GM23338 (cell line): ENCODE results near the gene RBL2. TPM values are rescaled to one million over a fixed set of nuclear protein-coding genes. Genes with fewer than 3 reads are reported as not detected.

Experiments used
- ATAC-seq: fragments of 200-7000 bp; cut with Tn5 transposase; 3 replicates; pipeline ENCODE4 v1.9.1; 2020
- DNase-seq: peaks from one replicate; pipeline ENCODE4 v3.0.0-alpha.2; 2015; ENCODE audit warnings: low spot score
- H2AFZ ChIP-seq: fragments of 200-600 bp; sonication (generic); 2 replicates; pipeline ENCODE4 v1.8.0; 2016; ENCODE audit warnings: antibody characterized with exemption, mild to moderate bottlenecking, moderate library complexity
- H3F3A ChIP-seq: fragments of 200-600 bp; sonication (generic); replicated peaks from 2 replicates; pipeline ENCODE4 v1.8.0; 2017; ENCODE audit warnings: antibody characterized with exemption, mixed run types, low read depth
- H3K27ac ChIP-seq: fragments of 200-600 bp; sonication (generic); 2 replicates; pipeline ENCODE4 v1.6.1; 2016; ENCODE audit warnings: low read depth
- H3K27me3 ChIP-seq: fragments of 200-600 bp; sonication (generic); 2 replicates; pipeline ENCODE4 v1.8.0; 2016; ENCODE audit warnings: mild to moderate bottlenecking, mixed run types, moderate library complexity; ENCODE audit not compliant: insufficient read depth
- H3K36me3 ChIP-seq: fragments of 200-600 bp; sonication (generic); 2 replicates; pipeline ENCODE4 v1.8.0; 2016; ENCODE audit warnings: mild to moderate bottlenecking; ENCODE audit not compliant: insufficient read depth
- H3K4me1 ChIP-seq: fragments of 200-600 bp; sonication (generic); 2 replicates; pipeline ENCODE4 v1.8.0; 2016; ENCODE audit warnings: mild to moderate bottlenecking, moderate library complexity; ENCODE audit not compliant: insufficient read depth
- H3K4me2 ChIP-seq: fragments of 200-600 bp; sonication (generic); 2 replicates; pipeline ENCODE4 v1.7.1; 2017; ENCODE audit warnings: mixed run types
- H3K4me3 ChIP-seq: fragments of 200-600 bp; sonication (generic); 2 replicates; pipeline ENCODE4 v1.6.1; 2016; ENCODE audit warnings: mixed run types
- H3K79me2 ChIP-seq: fragments of 200-600 bp; sonication (generic); replicated peaks from 2 replicates; pipeline ENCODE4 v1.8.0; 2017; ENCODE audit warnings: mild to moderate bottlenecking; ENCODE audit not compliant: insufficient read depth
- H3K9me2 ChIP-seq: fragments of 200-600 bp; sonication (generic); 2 replicates; pipeline ENCODE4 v1.8.0; 2017; ENCODE audit not compliant: insufficient read depth
- H4K20me1 ChIP-seq: fragments of 200-600 bp; sonication (generic); replicated peaks from 2 replicates; pipeline ENCODE4 v1.8.0; 2017; ENCODE audit warnings: mild to moderate bottlenecking; ENCODE audit not compliant: insufficient read depth
- H3K27ac Mint-ChIP-seq: 2 replicates; pipeline ENCODE4 v1.8.0; 2020; ENCODE audit warnings: inconsistent platforms, mild to moderate bottlenecking, moderate library complexity, mixed read lengths
- H3K27me3 Mint-ChIP-seq: 3 replicates; pipeline ENCODE4 v1.8.0; 2022; ENCODE audit warnings: low read depth, mild to moderate bottlenecking, moderate library complexity, mixed read lengths, inconsistent platforms; ENCODE audit not compliant: insufficient read depth, poor library complexity
- H3K36me3 Mint-ChIP-seq: 3 replicates; pipeline ENCODE4 v1.8.0; 2021; ENCODE audit warnings: low read depth, mild to moderate bottlenecking, inconsistent platforms, moderate library complexity, mixed read lengths
- H3K4me1 Mint-ChIP-seq: 3 replicates; pipeline ENCODE4 v1.8.0; 2020; ENCODE audit warnings: mild to moderate bottlenecking, inconsistent platforms, mixed read lengths
- H3K4me3 Mint-ChIP-seq: 3 replicates; pipeline ENCODE4 v1.8.0; 2021; ENCODE audit warnings: moderate library complexity, mild to moderate bottlenecking, inconsistent platforms, mixed read lengths
- H3K9me3 Mint-ChIP-seq: 3 replicates; pipeline ENCODE4 v1.8.0; 2020; ENCODE audit warnings: moderate library complexity, mild to moderate bottlenecking, inconsistent platforms, mixed read lengths
- CREB1 ChIP-seq: fragments of 250-450 bp; sonication (Bioruptor Pico); IDR thresholded peaks from 2 replicates; pipeline ENCODE4 v1.5.0; 2020; ENCODE audit warnings: low read depth, mild to moderate bottlenecking, moderate library complexity
- CTCF ChIP-seq, 2 experiments: fragments of 200-600 bp in 1 of 2; sonication (generic) in 1 of 2; conservative IDR thresholded peaks; 2 replicates each; pipeline versions ENCODE4 v1.5.1 to v1.6.1; 2016 to 2017; ENCODE audit warnings: antibody characterized with exemption in 2 of 2, low read depth in 2 of 2, mild to moderate bottlenecking in 2 of 2, moderate library complexity in 1 of 2
- ETS1 ChIP-seq: IDR thresholded peaks from 2 replicates; pipeline ENCODE4 v1.6.1; 2016; ENCODE audit warnings: antibody characterized with exemption
- EZH2 ChIP-seq: fragments of 200-600 bp; sonication (generic); IDR thresholded peaks from one replicate; pipeline ENCODE4 v1.8.0; 2017; ENCODE audit warnings: antibody characterized with exemption, mild to moderate bottlenecking, low read depth; ENCODE audit not compliant: unreplicated experiment
- EZH2phosphoT487 ChIP-seq: fragments of 200-600 bp; sonication (generic); IDR thresholded peaks from one replicate; pipeline ENCODE4 v1.8.1; 2018; ENCODE audit warnings: antibody characterized with exemption; ENCODE audit not compliant: unreplicated experiment
- JUNB ChIP-seq: IDR thresholded peaks from one replicate; pipeline ENCODE4 v1.6.1; 2016; ENCODE audit warnings: antibody characterized with exemption; ENCODE audit not compliant: unreplicated experiment
- NANOG ChIP-seq: IDR thresholded peaks from 2 replicates; pipeline ENCODE4 v1.6.1; 2016; ENCODE audit warnings: antibody characterized with exemption, borderline replicate concordance
- POLR2AphosphoS5 ChIP-seq: IDR thresholded peaks from 2 replicates; pipeline ENCODE4 v1.6.1; 2016; ENCODE audit warnings: antibody characterized with exemption, low read depth
- REST ChIP-seq: IDR thresholded peaks from one replicate; pipeline ENCODE4 v1.6.1; 2018; ENCODE audit warnings: antibody characterized with exemption; ENCODE audit not compliant: unreplicated experiment
- STAT1 ChIP-seq: IDR thresholded peaks from one replicate; pipeline ENCODE4 v1.6.1; 2016; ENCODE audit warnings: antibody characterized with exemption; ENCODE audit not compliant: unreplicated experiment
- ZNF114 ChIP-seq: fragments of 250-450 bp; sonication (Bioruptor Pico); IDR thresholded peaks from 2 replicates; pipeline ENCODE4 v1.5.0; 2020; ENCODE audit warnings: mild to moderate bottlenecking, moderate library complexity
- ZNF331 ChIP-seq: fragments of 250-450 bp; sonication (Bioruptor Pico); IDR thresholded peaks from 2 replicates; pipeline ENCODE4 v1.5.0; 2020; ENCODE audit warnings: low read depth, mild to moderate bottlenecking, moderate library complexity
- polyA plus RNA-seq: library from polyadenylated mRNA; unstranded; fragments of >200 nt; fragmentation: Nextera tagmentation; extraction: Ambion mirVana; gene quantifications from 2 replicates; pipeline ENCODE4 v1.2.1, GENCODE V29; 2016
- total RNA-seq: library from RNA; depleted of rRNA; stranded (reverse); fragments of >200 nt; shearing (Covaris generic); gene quantifications from 2 replicates; pipeline ENCODE4 v1.2.3, GENCODE V29; 2014

RBL2 gene
- total and polyA plus RNA-seq, 2 experiments from 2014 or later = 15.4 to 43.3 TPM

- Mint-ChIP-seq H3K4me3 (no peak overlapping the region), H3K4me1 (no peaks in the 10 kb centered on the region), H3K9me3 (peaks cover 30% of the 10 kb centered on the region), H3K27ac (no peak overlapping the region), H3K36me3 (peaks cover 11% of the 10 kb centered on the region; the same call in 1 of the 3 replicates), H3K27me3 (peaks cover 10% of the 10 kb centered on the region)
- no peaks in the 10 kb centered on the region for H3K36me3 ChIP-seq
- DNase-seq = no peak
- H3K4me2 ChIP-seq = no peak overlapping the region
- H4K20me1 ChIP-seq = no peaks in the 10 kb centered on the region
- no peak for TF ChIP-seq JUNB
- TF ChIP-seq EZH2phosphoT487 = no peak
- TF ChIP-seq POLR2AphosphoS5 = no peak
- TF ChIP-seq STAT1 = no peak
- TF ChIP-seq ETS1 = no peak
- no peak for TF ChIP-seq ZNF331 (CRISPR knock-in tag)
- no peak for TF ChIP-seq NANOG
- TF ChIP-seq EZH2 = no peak
- no peak overlapping the region for H2AFZ ChIP-seq
- H3K79me2 ChIP-seq = no peaks in the 10 kb centered on the region
- no peaks in the 10 kb centered on the region for H3F3A ChIP-seq
- no peak overlapping the region for H3K4me3 ChIP-seq
- no peak overlapping the region for H3K27ac ChIP-seq
- no peaks in the 10 kb centered on the region for H3K4me1 ChIP-seq
- H3K9me2 ChIP-seq = no peaks in the 10 kb centered on the region
- ATAC-seq = no peak
- no peaks in the 10 kb centered on the region for H3K27me3 ChIP-seq
Measured at GRCh38 chr16:53515811-53516210, 81.5 kb downstream of the RBL2 start.

- H3K4me1 ChIP-seq = no peaks in the 10 kb centered on the region
- Mint-ChIP-seq H3K9me3 (peaks cover 24% of the 10 kb centered on the region), H3K4me1 (no peaks in the 10 kb centered on the region), H3K4me3 (no peak overlapping the region), H3K27me3 (peaks cover 10% of the 10 kb centered on the region), H3K27ac (no peak overlapping the region), H3K36me3 (peaks cover 8% of the 10 kb centered on the region; the same call in 1 of the 3 replicates)
- no peaks in the 10 kb centered on the region for H3K9me2 ChIP-seq
- H3K27me3 ChIP-seq = no peaks in the 10 kb centered on the region
- no peak overlapping the region for H3K4me3 ChIP-seq
- no peak for DNase-seq
- no peak for ATAC-seq
- no peak overlapping the region for H2AFZ ChIP-seq
- H3F3A ChIP-seq = no peaks in the 10 kb centered on the region
- H3K4me2 ChIP-seq = no peak overlapping the region
- no peak overlapping the region for H3K27ac ChIP-seq
- H3K79me2 ChIP-seq = no peaks in the 10 kb centered on the region
- no peaks in the 10 kb centered on the region for H4K20me1 ChIP-seq
- H3K36me3 ChIP-seq = no peaks in the 10 kb centered on the region
- no peak for TF ChIP-seq ZNF331 (CRISPR knock-in tag)
- TF ChIP-seq CTCF (conservative IDR thresholded peaks at IDR 0.05; ENCODE audit: low read depth in 2 of 2) = no peak
- TF ChIP-seq EZH2 = no peak
- no peak for TF ChIP-seq POLR2AphosphoS5
- TF ChIP-seq STAT1 = no peak
- TF ChIP-seq ETS1 = no peak
- no peak for TF ChIP-seq CREB1 (CRISPR knock-in tag)
- no peak for TF ChIP-seq ZNF114 (CRISPR knock-in tag)
- TF ChIP-seq REST = no peak
Measured at GRCh38 chr16:53517851-53518250, 83.6 kb downstream of the RBL2 start.
